Suppressor macrophage (primary cell): Measurements from ENCODE around the gene CSNK2A1.

Experiments used
- DNase-seq, 4 experiments: peaks; one replicate each; pipeline ENCODE4 v3.0.0-alpha.2; 2020 to 2022

Gene CSNK2A1

GRCh38 chr20:427849-428657 lies 115.5 kb downstream of the CSNK2A1 start:
- no peak for DNase-seq

GRCh38 chr20:427401-427800 lies 116.2 kb downstream of the CSNK2A1 start:
- DNase-seq, result no peak

GRCh38 chr20:426566-426965 lies 117.0 kb downstream of the CSNK2A1 start:
- DNase-seq, result no peak
